ENCODE measurements around the gene CEP170.
A peak's percentile ranks its signal among the peaks of the same experiment; 100 is the strongest.

The CEP170 gene

GRCh38 chr1:243255791-243256512 is 871 bp upstream of the CEP170 start, which contains the start of gene SDCCAG8 (continued):
- peak; percentile 82 for TF ChIP-seq GLI4 (tag by site-specific recombination; IDR thresholded peaks at IDR 0.05)
- peak; percentile 59 for TF ChIP-seq ZNF692 (tag by site-specific recombination; IDR thresholded peaks at IDR 0.05)
- peak; percentile 96; the same call in 1 of the 2 replicates for TF ChIP-seq ZNF561 (tag by site-specific recombination; IDR thresholded peaks at IDR 0.05; ENCODE audit: borderline replicate concordance)
- TF ChIP-seq ZNF544 (tag by site-specific recombination; IDR thresholded peaks at IDR 0.05): no peak
- peak; percentile 76; the same call in 1 of the 2 replicates for TF ChIP-seq ZNF580 (tag by site-specific recombination; IDR thresholded peaks at IDR 0.05)
- peak; percentile 80 for TF ChIP-seq SP7 (tag by site-specific recombination; IDR thresholded peaks at IDR 0.05)
- TF ChIP-seq ZNF530 (tag by site-specific recombination; IDR thresholded peaks at IDR 0.05; ENCODE audit: low read depth): peak; percentile 23; the same call in 1 of the 2 replicates
- TF ChIP-seq, protein P1, sequence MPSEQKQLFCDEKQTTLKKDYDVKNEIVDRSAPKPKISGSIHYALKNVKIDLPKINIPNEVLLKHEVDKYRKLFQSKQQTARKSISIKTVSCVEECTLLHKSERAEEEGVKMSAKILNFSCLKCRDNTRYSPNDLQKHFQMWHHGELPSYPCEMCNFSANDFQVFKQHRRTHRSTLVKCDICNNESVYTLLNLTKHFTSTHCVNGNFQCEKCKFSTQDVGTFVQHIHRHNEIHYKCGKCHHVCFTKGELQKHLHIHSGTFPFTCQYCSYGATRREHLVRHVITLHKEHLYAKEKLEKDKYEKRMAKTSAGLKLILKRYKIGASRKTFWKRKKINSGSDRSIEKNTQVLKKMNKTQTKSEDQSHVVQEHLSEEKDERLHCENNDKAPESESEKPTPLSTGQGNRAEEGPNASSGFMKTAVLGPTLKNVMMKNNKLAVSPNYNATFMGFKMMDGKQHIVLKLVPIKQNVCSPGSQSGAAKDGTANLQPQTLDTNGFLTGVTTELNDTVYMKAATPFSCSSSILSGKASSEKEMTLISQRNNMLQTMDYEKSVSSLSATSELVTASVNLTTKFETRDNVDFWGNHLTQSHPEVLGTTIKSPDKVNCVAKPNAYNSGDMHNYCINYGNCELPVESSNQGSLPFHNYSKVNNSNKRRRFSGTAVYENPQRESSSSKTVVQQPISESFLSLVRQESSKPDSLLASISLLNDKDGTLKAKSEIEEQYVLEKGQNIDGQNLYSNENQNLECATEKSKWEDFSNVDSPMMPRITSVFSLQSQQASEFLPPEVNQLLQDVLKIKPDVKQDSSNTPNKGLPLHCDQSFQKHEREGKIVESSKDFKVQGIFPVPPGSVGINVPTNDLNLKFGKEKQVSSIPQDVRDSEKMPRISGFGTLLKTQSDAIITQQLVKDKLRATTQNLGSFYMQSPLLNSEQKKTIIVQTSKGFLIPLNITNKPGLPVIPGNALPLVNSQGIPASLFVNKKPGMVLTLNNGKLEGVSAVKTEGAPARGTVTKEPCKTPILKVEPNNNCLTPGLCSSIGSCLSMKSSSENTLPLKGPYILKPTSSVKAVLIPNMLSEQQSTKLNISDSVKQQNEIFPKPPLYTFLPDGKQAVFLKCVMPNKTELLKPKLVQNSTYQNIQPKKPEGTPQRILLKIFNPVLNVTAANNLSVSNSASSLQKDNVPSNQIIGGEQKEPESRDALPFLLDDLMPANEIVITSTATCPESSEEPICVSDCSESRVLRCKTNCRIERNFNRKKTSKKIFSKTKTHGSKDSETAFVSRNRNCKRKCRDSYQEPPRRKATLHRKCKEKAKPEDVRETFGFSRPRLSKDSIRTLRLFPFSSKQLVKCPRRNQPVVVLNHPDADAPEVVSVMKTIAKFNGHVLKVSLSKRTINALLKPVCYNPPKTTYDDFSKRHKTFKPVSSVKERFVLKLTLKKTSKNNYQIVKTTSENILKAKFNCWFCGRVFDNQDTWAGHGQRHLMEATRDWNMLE (tag by site-specific recombination; conservative IDR thresholded peaks at IDR 0.05; ENCODE audit: low read depth): 0 out of 2 replicates have a peak, but pooled peaks have one; percentile 19
- no peak for TF ChIP-seq ZNF548 (tag by site-specific recombination; IDR thresholded peaks at IDR 0.05)
- peak; percentile 11; the same call in 1 of the 2 replicates for TF ChIP-seq SCRT1 (tag by site-specific recombination; IDR thresholded peaks at IDR 0.05; ENCODE audit: borderline replicate concordance)
- no peak; the same call in 1 of the 2 replicates for TF ChIP-seq KLF10 (tag by site-specific recombination; IDR thresholded peaks at IDR 0.05)
- peak; percentile 83; the same call in 1 of the 2 replicates for TF ChIP-seq ZNF239 (tag by site-specific recombination; IDR thresholded peaks at IDR 0.05)
- no peak for TF ChIP-seq ZNF274 (IDR thresholded peaks at IDR 0.05; ENCODE audit: low read length)
- TF ChIP-seq ZNF274 (tag by site-specific recombination; IDR thresholded peaks at IDR 0.05; ENCODE audit: borderline replicate concordance): no peak
- peak; percentile 87 for TF ChIP-seq KLF8 (tag by site-specific recombination; IDR thresholded peaks at IDR 0.05)
- TF ChIP-seq, protein P2, sequence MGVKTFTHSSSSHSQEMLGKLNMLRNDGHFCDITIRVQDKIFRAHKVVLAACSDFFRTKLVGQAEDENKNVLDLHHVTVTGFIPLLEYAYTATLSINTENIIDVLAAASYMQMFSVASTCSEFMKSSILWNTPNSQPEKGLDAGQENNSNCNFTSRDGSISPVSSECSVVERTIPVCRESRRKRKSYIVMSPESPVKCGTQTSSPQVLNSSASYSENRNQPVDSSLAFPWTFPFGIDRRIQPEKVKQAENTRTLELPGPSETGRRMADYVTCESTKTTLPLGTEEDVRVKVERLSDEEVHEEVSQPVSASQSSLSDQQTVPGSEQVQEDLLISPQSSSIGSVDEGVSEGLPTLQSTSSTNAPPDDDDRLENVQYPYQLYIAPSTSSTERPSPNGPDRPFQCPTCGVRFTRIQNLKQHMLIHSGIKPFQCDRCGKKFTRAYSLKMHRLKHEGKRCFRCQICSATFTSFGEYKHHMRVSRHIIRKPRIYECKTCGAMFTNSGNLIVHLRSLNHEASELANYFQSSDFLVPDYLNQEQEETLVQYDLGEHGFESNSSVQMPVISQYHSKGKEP (tag by site-specific recombination; IDR thresholded peaks at IDR 0.05): peak; percentile 51; the same call in 1 of the 2 replicates
- no peak for TF ChIP-seq ZNF248 (tag by site-specific recombination; IDR thresholded peaks at IDR 0.05)
- TF ChIP-seq, protein P3, sequence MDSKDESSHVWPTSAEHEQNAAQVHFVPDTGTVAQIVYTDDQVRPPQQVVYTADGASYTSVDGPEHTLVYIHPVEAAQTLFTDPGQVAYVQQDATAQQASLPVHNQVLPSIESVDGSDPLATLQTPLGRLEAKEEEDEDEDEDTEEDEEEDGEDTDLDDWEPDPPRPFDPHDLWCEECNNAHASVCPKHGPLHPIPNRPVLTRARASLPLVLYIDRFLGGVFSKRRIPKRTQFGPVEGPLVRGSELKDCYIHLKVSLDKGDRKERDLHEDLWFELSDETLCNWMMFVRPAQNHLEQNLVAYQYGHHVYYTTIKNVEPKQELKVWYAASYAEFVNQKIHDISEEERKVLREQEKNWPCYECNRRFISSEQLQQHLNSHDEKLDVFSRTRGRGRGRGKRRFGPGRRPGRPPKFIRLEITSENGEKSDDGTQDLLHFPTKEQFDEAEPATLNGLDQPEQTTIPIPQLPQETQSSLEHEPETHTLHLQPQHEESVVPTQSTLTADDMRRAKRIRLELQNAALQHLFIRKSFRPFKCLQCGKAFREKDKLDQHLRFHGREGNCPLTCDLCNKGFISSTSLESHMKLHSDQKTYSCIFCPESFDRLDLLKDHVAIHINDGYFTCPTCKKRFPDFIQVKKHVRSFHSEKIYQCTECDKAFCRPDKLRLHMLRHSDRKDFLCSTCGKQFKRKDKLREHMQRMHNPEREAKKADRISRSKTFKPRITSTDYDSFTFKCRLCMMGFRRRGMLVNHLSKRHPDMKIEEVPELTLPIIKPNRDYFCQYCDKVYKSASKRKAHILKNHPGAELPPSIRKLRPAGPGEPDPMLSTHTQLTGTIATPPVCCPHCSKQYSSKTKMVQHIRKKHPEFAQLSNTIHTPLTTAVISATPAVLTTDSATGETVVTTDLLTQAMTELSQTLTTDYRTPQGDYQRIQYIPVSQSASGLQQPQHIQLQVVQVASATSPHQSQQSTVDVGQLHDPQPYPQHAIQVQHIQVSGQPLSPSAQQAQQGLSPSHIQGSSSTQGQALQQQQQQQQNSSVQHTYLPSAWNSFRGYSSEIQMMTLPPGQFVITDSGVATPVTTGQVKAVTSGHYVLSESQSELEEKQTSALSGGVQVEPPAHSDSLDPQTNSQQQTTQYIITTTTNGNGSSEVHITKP (tag by site-specific recombination; IDR thresholded peaks at IDR 0.05): peak; percentile 79
- TF ChIP-seq ZFHX2 (tag by site-specific recombination; conservative IDR thresholded peaks at IDR 0.05): peak; percentile 85
- TF ChIP-seq ZSCAN18 (tag by site-specific recombination; IDR thresholded peaks at IDR 0.05): no peak
- TF ChIP-seq, protein P4, sequence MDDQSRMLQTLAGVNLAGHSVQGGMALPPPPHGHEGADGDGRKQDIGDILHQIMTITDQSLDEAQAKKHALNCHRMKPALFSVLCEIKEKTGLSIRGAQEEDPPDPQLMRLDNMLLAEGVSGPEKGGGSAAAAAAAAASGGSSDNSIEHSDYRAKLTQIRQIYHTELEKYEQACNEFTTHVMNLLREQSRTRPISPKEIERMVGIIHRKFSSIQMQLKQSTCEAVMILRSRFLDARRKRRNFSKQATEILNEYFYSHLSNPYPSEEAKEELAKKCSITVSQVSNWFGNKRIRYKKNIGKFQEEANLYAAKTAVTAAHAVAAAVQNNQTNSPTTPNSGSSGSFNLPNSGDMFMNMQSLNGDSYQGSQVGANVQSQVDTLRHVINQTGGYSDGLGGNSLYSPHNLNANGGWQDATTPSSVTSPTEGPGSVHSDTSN (CRISPR knock-in tag; IDR thresholded peaks at IDR 0.05): peak; percentile 61; the same call in 1 of the 2 replicates
- 0 out of 2 replicates have a peak, but pooled peaks have one; percentile 27 for TF ChIP-seq ZNF558 (tag by site-specific recombination; IDR thresholded peaks at IDR 0.05)
- TF ChIP-seq ZNF10 (tag by site-specific recombination; IDR thresholded peaks at IDR 0.05): no peak
- peak; percentile 99 for TF ChIP-seq ZBTB17 (tag by site-specific recombination; IDR thresholded peaks at IDR 0.05)
